Measurements from ENCODE around the gene FRYL.

DNA sequence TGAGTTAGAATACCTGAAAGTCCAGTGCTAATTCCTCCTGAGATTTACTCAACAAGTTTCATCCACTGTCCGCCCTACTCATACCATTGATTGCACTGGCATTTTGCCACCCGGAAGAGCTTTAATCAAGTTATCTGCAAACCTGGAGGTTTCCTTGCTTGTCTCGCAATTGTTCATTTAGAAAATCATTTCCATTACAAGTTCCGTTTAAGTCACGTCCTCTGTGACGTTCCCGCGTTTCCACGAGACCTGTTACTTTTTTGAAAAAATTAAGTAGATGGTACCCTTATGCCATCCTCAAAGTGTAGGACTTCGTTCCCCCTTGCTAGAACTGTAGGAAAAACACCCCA lies 761 bp upstream of the FRYL start:
- TF ChIP-seq CTCF (IDR thresholded peaks at IDR 0.05) (no peak), POLR2A (IDR thresholded peaks at IDR 0.05) (no peak)
